Neural progenitor cell (in vitro differentiated cells): ENCODE measurements around the gene EIF1. TPM values are rescaled to one million over a fixed set of nuclear protein-coding genes. Genes with fewer than 3 reads are reported as not detected.

Experiments
- DNase-seq: peaks from one replicate; pipeline ENCODE4 v3.0.0-alpha.2; 2016; ENCODE audit warnings: low spot score
- H2AFZ ChIP-seq: fragments of 200-600 bp; sonication (generic); replicated peaks from 2 replicates; pipeline ENCODE4 v1.6.1; 2016; ENCODE audit warnings: antibody characterized with exemption
- H3F3A ChIP-seq: fragments of 200-600 bp; sonication (generic); 2 replicates; pipeline ENCODE4 v1.6.1; 2016; ENCODE audit warnings: antibody characterized with exemption, low read depth
- H3K27ac ChIP-seq: fragments of 200-600 bp; sonication (generic); 2 replicates; pipeline ENCODE4 v1.5.1; 2016; ENCODE audit warnings: mild to moderate bottlenecking
- H3K27me3 ChIP-seq: fragments of 200-600 bp; sonication (generic); 2 replicates; pipeline ENCODE4 v1.6.1; 2016; ENCODE audit warnings: mild to moderate bottlenecking, moderate library complexity
- H3K36me3 ChIP-seq: fragments of 200-600 bp; sonication (generic); 2 replicates; pipeline ENCODE4 v1.5.1; 2016
- H3K4me1 ChIP-seq: fragments of 200-600 bp; sonication (generic); 2 replicates; pipeline ENCODE4 v1.6.1; 2016; ENCODE audit warnings: mixed run types
- H3K4me2 ChIP-seq: fragments of 200-600 bp; sonication (generic); 2 replicates; pipeline ENCODE4 v1.6.1; 2016
- H3K4me3 ChIP-seq: fragments of 200-600 bp; sonication (generic); 2 replicates; pipeline ENCODE4 v1.5.1; 2016
- H3K79me2 ChIP-seq: fragments of 200-600 bp; sonication (generic); 2 replicates; pipeline ENCODE4 v1.6.1; 2016; ENCODE audit warnings: low read depth
- H3K9ac ChIP-seq: fragments of 200-600 bp; sonication (generic); 2 replicates; pipeline ENCODE4 v1.6.1; 2016
- H3K9me3 ChIP-seq: fragments of 200-600 bp; sonication (generic); 2 replicates; pipeline ENCODE4 v1.5.1; 2016; ENCODE audit warnings: low read depth
- H4K20me1 ChIP-seq: fragments of 200-600 bp; sonication (generic); 2 replicates; pipeline ENCODE4 v1.6.1; 2016; ENCODE audit warnings: low read depth
- H3K27ac Mint-ChIP-seq: 3 replicates; pipeline ENCODE4 v1.8.0; 2021; ENCODE audit warnings: mixed read lengths
- H3K27me3 Mint-ChIP-seq: 2 replicates; pipeline ENCODE4 v1.8.0; 2022; ENCODE audit warnings: low read depth, mild to moderate bottlenecking, inconsistent platforms, moderate library complexity, mixed read lengths; ENCODE audit not compliant: insufficient read depth
- H3K36me3 Mint-ChIP-seq: 3 replicates; pipeline ENCODE4 v1.8.0; 2021; ENCODE audit warnings: mixed read lengths
- H3K4me1 Mint-ChIP-seq: 3 replicates; pipeline ENCODE4 v1.8.0; 2021; ENCODE audit warnings: mixed read lengths
- H3K4me3 Mint-ChIP-seq: 3 replicates; pipeline ENCODE4 v1.8.0; 2021; ENCODE audit warnings: mild to moderate bottlenecking, moderate library complexity, mixed read lengths
- H3K9me3 Mint-ChIP-seq: 3 replicates; pipeline ENCODE4 v1.8.0; 2020; ENCODE audit warnings: mixed read lengths
- EZH2 ChIP-seq: fragments of 200-600 bp; sonication (generic); IDR thresholded peaks from 2 replicates; pipeline ENCODE4 v1.6.1; 2017; ENCODE audit warnings: antibody characterized with exemption, mild to moderate bottlenecking, moderate library complexity
- EZH2phosphoT487 ChIP-seq: fragments of 200-600 bp; sonication (generic); IDR thresholded peaks from 2 replicates; pipeline ENCODE4 v1.6.1; 2017; ENCODE audit warnings: antibody characterized with exemption
- total RNA-seq: library from RNA; depleted of rRNA; stranded (reverse); fragments of >200 nt; gene quantifications from 2 replicates; pipeline ENCODE4 v1.2.3, GENCODE V29; 2015; ENCODE audit warnings: low replicate concordance
- TF ChIP-seq, protein P1 (sequence below): fragments of 200-600 bp; sonication (generic); IDR thresholded peaks from 2 replicates; pipeline ENCODE4 v1.5.1; 2017; ENCODE audit warnings: antibody characterized with exemption, mild to moderate bottlenecking

The EIF1 gene
- total RNA-seq, 1 donor from 2014 or later = 91.4 TPM

DNA sequence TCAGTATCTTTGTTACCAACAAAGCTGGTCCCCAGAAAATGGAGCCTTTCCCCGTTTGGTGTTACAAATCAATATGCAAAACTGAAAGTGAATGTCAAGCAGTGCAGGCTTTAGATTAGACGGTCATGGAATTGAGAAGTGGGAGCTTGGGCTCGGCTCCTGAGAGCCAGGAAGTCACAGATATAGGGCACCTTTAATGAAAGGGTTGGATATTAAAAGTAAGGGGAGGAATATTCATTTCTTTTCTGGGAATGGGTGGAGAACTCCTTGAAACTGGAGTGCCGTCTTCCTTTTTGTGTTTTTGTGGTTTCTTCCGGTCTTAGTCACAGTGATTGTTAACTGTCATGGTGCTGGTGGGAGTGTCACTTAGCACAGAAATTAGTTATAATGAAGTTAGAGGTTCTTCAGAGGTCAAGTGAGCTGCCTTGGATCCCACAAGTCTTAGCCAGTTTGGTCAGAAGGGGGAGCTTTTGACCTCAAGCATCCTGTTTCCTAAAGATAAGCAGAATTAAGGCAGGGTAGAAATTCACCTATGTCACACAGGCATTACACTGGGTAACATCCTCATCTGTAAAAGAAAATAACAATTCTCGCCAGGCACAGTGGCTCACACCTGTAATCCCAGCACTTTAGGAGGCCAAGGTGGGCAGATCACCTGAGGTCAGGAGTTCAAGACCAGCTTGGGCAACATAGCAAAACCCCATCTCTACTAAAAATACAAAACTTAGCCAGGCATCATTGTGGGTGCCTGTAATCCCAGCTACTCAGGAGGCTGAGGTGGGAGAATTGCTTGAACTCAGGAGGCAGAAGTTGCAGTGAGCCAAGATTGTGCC is 9.6 kb upstream of the EIF1 start:
- H3K27me3 ChIP-seq = no peaks in the 10 kb centered on the region
- TF ChIP-seq EZH2 (no peak), EZH2phosphoT487 (no peak)
- TF ChIP-seq, protein P1, sequence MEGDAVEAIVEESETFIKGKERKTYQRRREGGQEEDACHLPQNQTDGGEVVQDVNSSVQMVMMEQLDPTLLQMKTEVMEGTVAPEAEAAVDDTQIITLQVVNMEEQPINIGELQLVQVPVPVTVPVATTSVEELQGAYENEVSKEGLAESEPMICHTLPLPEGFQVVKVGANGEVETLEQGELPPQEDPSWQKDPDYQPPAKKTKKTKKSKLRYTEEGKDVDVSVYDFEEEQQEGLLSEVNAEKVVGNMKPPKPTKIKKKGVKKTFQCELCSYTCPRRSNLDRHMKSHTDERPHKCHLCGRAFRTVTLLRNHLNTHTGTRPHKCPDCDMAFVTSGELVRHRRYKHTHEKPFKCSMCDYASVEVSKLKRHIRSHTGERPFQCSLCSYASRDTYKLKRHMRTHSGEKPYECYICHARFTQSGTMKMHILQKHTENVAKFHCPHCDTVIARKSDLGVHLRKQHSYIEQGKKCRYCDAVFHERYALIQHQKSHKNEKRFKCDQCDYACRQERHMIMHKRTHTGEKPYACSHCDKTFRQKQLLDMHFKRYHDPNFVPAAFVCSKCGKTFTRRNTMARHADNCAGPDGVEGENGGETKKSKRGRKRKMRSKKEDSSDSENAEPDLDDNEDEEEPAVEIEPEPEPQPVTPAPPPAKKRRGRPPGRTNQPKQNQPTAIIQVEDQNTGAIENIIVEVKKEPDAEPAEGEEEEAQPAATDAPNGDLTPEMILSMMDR = peak; percentile 12
- Mint-ChIP-seq H3K9me3 (peaks cover 2% of the 10 kb centered on the region), H3K27me3 (peaks cover 10% of the 10 kb centered on the region), H3K27ac (no peak overlapping the region), H3K4me1 (peaks cover 36% of the 10 kb centered on the region), H3K4me3 (no peak overlapping the region), H3K36me3 (no peaks in the 10 kb centered on the region)
- no peak overlapping the region for H3K27ac ChIP-seq
- H3F3A ChIP-seq = peaks cover 8% of the 10 kb centered on the region
- H3K4me1 ChIP-seq = peaks cover 20% of the 10 kb centered on the region
- H3K9me3 ChIP-seq = no peaks in the 10 kb centered on the region
- no peak overlapping the region for H3K4me3 ChIP-seq
- no peaks in the 10 kb centered on the region for H3K36me3 ChIP-seq
- no peak for DNase-seq
- H3K79me2 ChIP-seq = no peaks in the 10 kb centered on the region
- H3K9ac ChIP-seq = no peak overlapping the region
- no peak overlapping the region for H2AFZ ChIP-seq
- H4K20me1 ChIP-seq = no peaks in the 10 kb centered on the region
- H3K4me2 ChIP-seq = no peak overlapping the region

DNA sequence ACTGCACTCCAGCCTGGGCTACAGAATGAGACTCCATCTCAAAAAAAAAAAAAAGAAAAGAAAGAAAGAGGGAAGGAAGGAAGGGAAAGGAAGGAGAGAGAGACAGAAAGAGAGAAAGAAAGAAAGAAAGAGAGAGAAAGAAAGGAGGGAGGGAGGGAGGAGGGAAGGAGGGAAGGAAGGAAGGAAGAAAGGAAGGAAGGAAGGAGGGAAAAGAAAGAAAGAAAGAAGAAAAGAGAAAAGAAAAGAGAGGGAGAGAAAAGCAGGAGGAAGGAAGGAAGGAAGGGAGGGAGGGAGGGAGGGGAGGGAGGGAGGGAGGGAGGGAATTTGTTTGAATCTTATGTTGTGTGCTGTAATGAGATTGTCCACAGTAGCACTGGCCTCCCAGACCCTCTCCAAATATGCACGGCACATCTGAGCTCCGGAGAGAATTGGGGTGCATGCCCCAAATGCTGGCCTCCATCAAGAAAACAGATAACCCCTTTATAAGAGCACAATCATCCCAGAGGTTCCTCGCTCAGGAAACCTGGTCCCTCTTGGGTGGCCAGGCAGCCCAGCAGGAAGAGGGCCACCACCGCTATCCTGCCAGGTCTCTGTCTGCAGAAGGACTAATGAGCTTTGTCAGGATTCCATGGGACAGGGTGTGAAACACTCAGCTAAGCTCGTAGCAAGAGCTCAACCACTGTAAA is 8.8 kb upstream of the EIF1 start:
- Histone ChIP-seq H2AFZ (no peak overlapping the region), H4K20me1 (no peaks in the 10 kb centered on the region), H3K9me3 (no peaks in the 10 kb centered on the region), H3K4me2 (peak overlapping the region; percentile 47), H3K9ac (no peak overlapping the region), H3F3A (peaks cover 8% of the 10 kb centered on the region), H3K27ac (no peak overlapping the region), H3K36me3 (no peaks in the 10 kb centered on the region), H3K27me3 (no peaks in the 10 kb centered on the region), H3K4me3 (no peak overlapping the region), H3K79me2 (no peaks in the 10 kb centered on the region), H3K4me1 (peaks cover 20% of the 10 kb centered on the region)
- H3K36me3 Mint-ChIP-seq = no peaks in the 10 kb centered on the region
- H3K4me1 Mint-ChIP-seq = peaks cover 37% of the 10 kb centered on the region
- H3K27me3 Mint-ChIP-seq = peaks cover 10% of the 10 kb centered on the region
- peaks cover 2% of the 10 kb centered on the region for H3K9me3 Mint-ChIP-seq
- TF ChIP-seq, protein P1 = no peak
- no peak for TF ChIP-seq EZH2
- no peak for TF ChIP-seq EZH2phosphoT487
- DNase-seq = no peak
- no peak overlapping the region for H3K27ac Mint-ChIP-seq
- no peak overlapping the region for H3K4me3 Mint-ChIP-seq

DNA sequence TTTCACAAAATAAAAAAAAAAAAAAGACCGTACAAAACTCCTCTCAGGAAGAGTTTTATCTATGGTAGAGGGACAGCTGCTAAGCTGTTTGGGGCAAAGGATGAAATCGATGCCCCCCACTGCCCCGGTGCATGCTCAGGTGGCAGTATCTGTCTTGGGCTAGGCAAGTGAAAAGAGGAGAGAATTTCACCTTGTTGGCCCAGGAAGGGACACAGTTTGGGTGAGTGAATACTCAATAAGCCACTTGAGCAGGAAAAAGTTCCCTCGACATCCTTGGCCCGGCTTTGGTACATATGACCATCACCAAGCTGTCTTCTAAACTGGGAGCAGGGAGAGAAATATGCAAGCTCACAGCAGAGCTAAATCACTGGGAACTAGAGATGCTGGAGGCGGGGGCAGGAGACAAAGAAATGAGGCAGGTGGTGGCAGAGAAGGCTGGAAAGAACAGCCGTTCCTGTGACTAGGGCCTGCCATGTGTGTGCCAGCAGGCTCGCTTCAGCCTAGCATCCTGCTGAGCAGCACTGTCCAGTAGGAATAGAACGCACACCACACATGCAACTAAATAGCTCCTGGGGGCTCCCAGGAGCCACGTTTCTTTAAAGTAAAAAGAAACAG is 8.2 kb upstream of the EIF1 start:
- H3K27ac Mint-ChIP-seq = no peak overlapping the region
- Histone ChIP-seq H3K4me3 (no peak overlapping the region), H3K9ac (no peak overlapping the region), H3F3A (peaks cover 8% of the 10 kb centered on the region), H4K20me1 (no peaks in the 10 kb centered on the region), H2AFZ (peak overlapping the region; percentile 9), H3K4me2 (peak overlapping the region; percentile 47), H3K27me3 (no peaks in the 10 kb centered on the region), H3K36me3 (no peaks in the 10 kb centered on the region), H3K27ac (no peak overlapping the region), H3K9me3 (no peaks in the 10 kb centered on the region), H3K4me1 (peaks cover 20% of the 10 kb centered on the region), H3K79me2 (no peaks in the 10 kb centered on the region)
- peaks cover 10% of the 10 kb centered on the region for H3K27me3 Mint-ChIP-seq
- peaks cover 37% of the 10 kb centered on the region for H3K4me1 Mint-ChIP-seq
- H3K36me3 Mint-ChIP-seq = no peaks in the 10 kb centered on the region
- peaks cover 2% of the 10 kb centered on the region for H3K9me3 Mint-ChIP-seq
- TF ChIP-seq EZH2phosphoT487 = no peak
- TF ChIP-seq, protein P1 = no peak
- no peak for TF ChIP-seq EZH2
- H3K4me3 Mint-ChIP-seq = no peak overlapping the region
- DNase-seq = no peak
